H9 (cell line): ENCODE results near the gene DTD1. TPM values are rescaled to one million over a fixed set of nuclear protein-coding genes. Genes with fewer than 3 reads are reported as not detected.

Experiments used
- DNase-seq: peaks from one replicate; pipeline ENCODE4 v3.0.0-alpha.2; 2017
- H2AFZ ChIP-seq: one replicate; pipeline ENCODE4 v1.6.1; 2013; ENCODE audit warnings: mild to moderate bottlenecking, low read length, control low read depth, moderate library complexity
- H2AK5ac ChIP-seq: 2 replicates; pipeline ENCODE4 v1.6.1; 2013; ENCODE audit warnings: low read length, control low read depth, mixed read lengths; ENCODE audit not compliant: insufficient read length
- H2BK120ac ChIP-seq: one replicate; pipeline ENCODE4 v1.6.1; 2013; ENCODE audit warnings: low read depth, mild to moderate bottlenecking, low read length, control low read depth, inconsistent platforms; ENCODE audit not compliant: poor library complexity, severe bottlenecking
- H2BK12ac ChIP-seq: 2 replicates; pipeline ENCODE4 v1.6.1; 2013; ENCODE audit warnings: low read length, control low read depth, mixed read lengths, low read depth; ENCODE audit not compliant: insufficient read length
- H2BK15ac ChIP-seq: 2 replicates; pipeline ENCODE4 v1.6.1; 2013; ENCODE audit warnings: low read depth, low read length, control low read depth
- H2BK20ac ChIP-seq: one replicate; pipeline ENCODE4 v1.6.1; 2013; ENCODE audit warnings: low read depth, mild to moderate bottlenecking, low read length, control low read depth, inconsistent platforms; ENCODE audit not compliant: poor library complexity, severe bottlenecking
- H2BK5ac ChIP-seq: 2 replicates; pipeline ENCODE4 v1.6.1; 2013; ENCODE audit warnings: low read length, control low read depth, mixed read lengths; ENCODE audit not compliant: insufficient read length
- H3K14ac ChIP-seq: 2 replicates; pipeline ENCODE4 v1.6.1; 2013; ENCODE audit warnings: low read length, control low read depth; ENCODE audit not compliant: insufficient read depth
- H3K18ac ChIP-seq: 2 replicates; pipeline ENCODE4 v1.6.1; 2013; ENCODE audit warnings: low read depth, mild to moderate bottlenecking, mixed read lengths, low read length, control low read depth; ENCODE audit not compliant: insufficient read length
- H3K23ac ChIP-seq: 2 replicates; pipeline ENCODE4 v1.6.1; 2013; ENCODE audit warnings: low read length, control low read depth, mixed read lengths, low read depth; ENCODE audit not compliant: insufficient read length
- H3K23me2 ChIP-seq: 2 replicates; pipeline ENCODE4 v1.6.1; 2013; ENCODE audit warnings: low read depth, mild to moderate bottlenecking, mixed read lengths, low read length, control low read depth; ENCODE audit not compliant: insufficient read length, poor library complexity, severe bottlenecking
- H3K27ac ChIP-seq: 2 replicates; pipeline ENCODE4 v1.5.1; 2013; ENCODE audit warnings: low read length, control low read depth, mixed read lengths, low read depth; ENCODE audit not compliant: insufficient read length
- H3K27me3 ChIP-seq: 2 replicates; pipeline ENCODE4 v1.6.1; 2013; ENCODE audit warnings: low read length, control low read depth, inconsistent platforms; ENCODE audit not compliant: insufficient read depth
- H3K4ac ChIP-seq: 2 replicates; pipeline ENCODE4 v1.6.1; 2013; ENCODE audit warnings: low read depth, mild to moderate bottlenecking, control low read depth, inconsistent platforms, low read length, moderate library complexity
- H3K4me1 ChIP-seq: 2 replicates; pipeline ENCODE4 v1.6.1; 2013; ENCODE audit warnings: low read length, control low read depth, inconsistent platforms; ENCODE audit not compliant: insufficient read depth
- H3K4me2 ChIP-seq: 2 replicates; pipeline ENCODE4 v1.6.1; 2013; ENCODE audit warnings: low read length, control low read depth, mixed read lengths; ENCODE audit not compliant: insufficient read length, insufficient read depth
- H3K56ac ChIP-seq: 2 replicates; pipeline ENCODE4 v1.6.1; 2013; ENCODE audit warnings: low read depth, mild to moderate bottlenecking, mixed read lengths, low read length, control low read depth; ENCODE audit not compliant: insufficient read length
- H3K79me1 ChIP-seq: 2 replicates; pipeline ENCODE4 v1.6.1; 2013; ENCODE audit warnings: low read depth, mild to moderate bottlenecking, moderate library complexity, low read length, control low read depth, inconsistent platforms; ENCODE audit not compliant: insufficient read depth, poor library complexity, severe bottlenecking
- H3K79me2 ChIP-seq: 2 replicates; pipeline ENCODE4 v1.6.1; 2013; ENCODE audit warnings: low read length, control low read depth, inconsistent platforms; ENCODE audit not compliant: insufficient read depth
- H3K9ac ChIP-seq: 2 replicates; pipeline ENCODE4 v1.6.1; 2013; ENCODE audit warnings: low read length, control low read depth, mixed read lengths; ENCODE audit not compliant: insufficient read length; ENCODE audit errors: extremely low read depth
- H3K9me3 ChIP-seq: one replicate; pipeline ENCODE4 v1.6.1; 2013; ENCODE audit warnings: low read depth, low read length, inconsistent platforms; ENCODE audit not compliant: control insufficient read depth
- H3T11ph ChIP-seq: one replicate; pipeline ENCODE4 v1.6.1; 2013; ENCODE audit warnings: mild to moderate bottlenecking, low read length, control low read depth, inconsistent platforms
- H4K20me1 ChIP-seq: one replicate; pipeline ENCODE4 v1.6.1; 2013; ENCODE audit not compliant: control insufficient read depth, insufficient read length, insufficient read depth
- H4K5ac ChIP-seq: 2 replicates; pipeline ENCODE4 v1.6.1; 2013; ENCODE audit warnings: low read depth, mild to moderate bottlenecking, mixed read lengths, low read length, control low read depth; ENCODE audit not compliant: insufficient read length
- H4K8ac ChIP-seq: replicated peaks from 2 replicates; pipeline ENCODE4 v1.6.1; 2013; ENCODE audit warnings: low read length, control low read depth, mixed read lengths, low read depth; ENCODE audit not compliant: insufficient read length
- H4K91ac ChIP-seq: 2 replicates; pipeline ENCODE4 v1.6.1; 2013; ENCODE audit warnings: low read depth, mild to moderate bottlenecking, moderate library complexity, mixed read lengths, low read length, control low read depth; ENCODE audit not compliant: insufficient read length
- H3K27ac Mint-ChIP-seq, 3 experiments: 2 replicates in 2 of 3; 3 replicates in 1 of 3; pipeline ENCODE4 v1.8.0; 2020 to 2021; ENCODE audit warnings: mixed read lengths in 3 of 3, mild to moderate bottlenecking in 1 of 3, moderate library complexity in 1 of 3
- H3K27me3 Mint-ChIP-seq: 2 replicates; pipeline ENCODE4 v1.8.0; 2021; ENCODE audit warnings: low read depth, mild to moderate bottlenecking, moderate library complexity, mixed read lengths
- H3K36me3 Mint-ChIP-seq, 3 experiments: 2 replicates in 2 of 3; 3 replicates in 1 of 3; pipeline ENCODE4 v1.8.0; 2020 to 2021; ENCODE audit warnings: low read depth in 3 of 3, mixed read lengths in 3 of 3; ENCODE audit not compliant: insufficient read depth in 1 of 3
- H3K4me1 Mint-ChIP-seq, 2 experiments: 2 replicates each; pipeline ENCODE4 v1.8.0; 2020; ENCODE audit warnings: mixed read lengths in 2 of 2
- H3K4me3 Mint-ChIP-seq, 2 experiments: 2 replicates in 1 of 2; 3 replicates in 1 of 2; pipeline ENCODE4 v1.8.0; 2020 to 2021; ENCODE audit warnings: mild to moderate bottlenecking in 2 of 2, mixed read lengths in 2 of 2, moderate library complexity in 1 of 2
- H3K9me3 Mint-ChIP-seq, 2 experiments: 2 replicates in 1 of 2; 3 replicates in 1 of 2; pipeline ENCODE4 v1.8.0; 2020; ENCODE audit warnings: mild to moderate bottlenecking in 2 of 2, mixed read lengths in 2 of 2, moderate library complexity in 1 of 2
- WGBS: extraction: QIAGEN DNeasy Blood & Tissue Kit; methylation state at CpG from one replicate; pipeline ENCODE4 v1.1.7; 2013; ENCODE audit warnings: missing lambda C conversion rate, low lambda C conversion rate, mixed read lengths; ENCODE audit not compliant: insufficient read length; ENCODE audit errors: extremely low coverage; 5-methylcytosine and 5-hydroxymethylcytosine counted together
- total RNA-seq: library from RNA; stranded (reverse); gene quantifications from 2 replicates; pipeline ENCODE4 v1.2.1, GENCODE V29; 2021
- TF ChIP-seq, protein P1 (sequence below): fragments of 200-600 bp; sonication (generic); conservative IDR thresholded peaks from 3 replicates; pipeline ENCODE4 v1.8.0; 2021; ENCODE audit warnings: antibody characterized with exemption, mild to moderate bottlenecking

The DTD1 gene
- total RNA-seq, 1 experiment from 2014 or later = 62.0 TPM

DNA sequence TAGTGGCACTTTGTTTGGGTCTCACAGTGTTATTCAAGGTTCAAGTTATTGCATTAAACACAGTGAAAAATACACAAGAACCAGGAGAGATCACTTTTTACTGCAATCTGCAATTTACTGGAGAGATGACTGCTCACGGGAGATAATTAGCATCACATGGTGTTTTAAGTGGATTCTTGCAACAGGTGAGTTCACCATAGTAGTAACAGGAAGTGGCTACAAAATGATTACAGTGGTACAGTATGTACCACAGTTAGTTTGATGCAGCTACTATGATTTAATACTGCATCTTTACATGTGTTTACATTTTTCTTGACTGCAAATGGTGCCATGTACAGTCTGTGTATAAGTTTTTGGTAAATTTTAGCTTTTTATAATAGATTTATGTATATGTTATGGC lies 129.2 kb downstream of the DTD1 start:
- no CpG with 5 or more reads among the region's 1 CpG for WGBS
- no peak overlapping the region for H3T11ph ChIP-seq
- Mint-ChIP-seq H3K27me3 (no peaks in the 10 kb centered on the region), H3K36me3 (peaks cover 2 to 11% (median 5%) of the 10 kb centered on the region in 3 experiments), H3K9me3 (peaks cover 9 to 11% of the 10 kb centered on the region in 2 experiments; a peak in 4 of 5 replicates), H3K27ac (no peak overlapping the region), H3K4me3 (no peak overlapping the region), H3K4me1 (peaks cover 12 to 15% of the 10 kb centered on the region in 2 experiments)
- H3K18ac ChIP-seq = no peak overlapping the region
- no peaks in the 10 kb centered on the region for H3K27me3 ChIP-seq
- H2BK20ac ChIP-seq = no peak overlapping the region
- H2BK12ac ChIP-seq = no peak overlapping the region
- no peaks in the 10 kb centered on the region for H3K79me2 ChIP-seq
- no peak overlapping the region for H3K27ac ChIP-seq
- no peaks in the 10 kb centered on the region; the same call in 1 of the 2 replicates for H3K4me1 ChIP-seq
- no peak for DNase-seq
- no peak overlapping the region for H4K5ac ChIP-seq
- TF ChIP-seq, protein P1, sequence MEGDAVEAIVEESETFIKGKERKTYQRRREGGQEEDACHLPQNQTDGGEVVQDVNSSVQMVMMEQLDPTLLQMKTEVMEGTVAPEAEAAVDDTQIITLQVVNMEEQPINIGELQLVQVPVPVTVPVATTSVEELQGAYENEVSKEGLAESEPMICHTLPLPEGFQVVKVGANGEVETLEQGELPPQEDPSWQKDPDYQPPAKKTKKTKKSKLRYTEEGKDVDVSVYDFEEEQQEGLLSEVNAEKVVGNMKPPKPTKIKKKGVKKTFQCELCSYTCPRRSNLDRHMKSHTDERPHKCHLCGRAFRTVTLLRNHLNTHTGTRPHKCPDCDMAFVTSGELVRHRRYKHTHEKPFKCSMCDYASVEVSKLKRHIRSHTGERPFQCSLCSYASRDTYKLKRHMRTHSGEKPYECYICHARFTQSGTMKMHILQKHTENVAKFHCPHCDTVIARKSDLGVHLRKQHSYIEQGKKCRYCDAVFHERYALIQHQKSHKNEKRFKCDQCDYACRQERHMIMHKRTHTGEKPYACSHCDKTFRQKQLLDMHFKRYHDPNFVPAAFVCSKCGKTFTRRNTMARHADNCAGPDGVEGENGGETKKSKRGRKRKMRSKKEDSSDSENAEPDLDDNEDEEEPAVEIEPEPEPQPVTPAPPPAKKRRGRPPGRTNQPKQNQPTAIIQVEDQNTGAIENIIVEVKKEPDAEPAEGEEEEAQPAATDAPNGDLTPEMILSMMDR = no peak
- H3K9ac ChIP-seq = no peak overlapping the region
- H2AFZ ChIP-seq = no peak overlapping the region
- H4K91ac ChIP-seq = no peak overlapping the region
- H3K4me2 ChIP-seq = no peak overlapping the region
- no peak overlapping the region for H2BK15ac ChIP-seq
- H3K9me3 ChIP-seq = no peaks in the 10 kb centered on the region
- no peaks in the 10 kb centered on the region for H4K20me1 ChIP-seq
- H2AK5ac ChIP-seq = no peak overlapping the region
- H4K8ac ChIP-seq = no peak overlapping the region
- no peak overlapping the region for H3K23ac ChIP-seq
- H3K14ac ChIP-seq = no peak overlapping the region
- H3K79me1 ChIP-seq = no peaks in the 10 kb centered on the region
- no peak overlapping the region for H3K56ac ChIP-seq
- no peak overlapping the region for H2BK120ac ChIP-seq
- no peak overlapping the region for H3K4ac ChIP-seq
- H3K23me2 ChIP-seq = no peaks in the 10 kb centered on the region
- H2BK5ac ChIP-seq = no peak overlapping the region
